ENCODE results near the gene SEMA3C.

SEMA3C gene

GRCh38 chr7:80883154-80884025 is 35.5 kb downstream of the SEMA3C start:
- Mint-ChIP-seq H3K4me1 (ENCODE audit: low read depth) (peaks cover 3% of the 10 kb centered on the region), H3K27me3 (no peaks in the 10 kb centered on the region)

GRCh38 chr7:80882213-80882801 is 36.5 kb downstream of the SEMA3C start:
- Mint-ChIP-seq H3K27ac (no peak overlapping the region), H3K27me3 (no peaks in the 10 kb centered on the region), H3K4me3 (no peak overlapping the region)

More at GRCh38 chr7:80883154-80884025, 35.5 kb downstream of the SEMA3C start:
- Mint-ChIP-seq H3K9me3 (no peaks in the 10 kb centered on the region), H3K36me3 (ENCODE audit: low read depth) (no peaks in the 10 kb centered on the region), H3K4me3 (no peak overlapping the region), H3K27ac (no peak overlapping the region)

GRCh38 chr7:80881351-80881900 is 37.4 kb downstream of the SEMA3C start:
- H3K36me3 Mint-ChIP-seq (ENCODE audit: low read depth): no peaks in the 10 kb centered on the region
- H3K27ac Mint-ChIP-seq: no peak overlapping the region
- no peak overlapping the region for H3K4me3 Mint-ChIP-seq
- H3K27me3 Mint-ChIP-seq: no peaks in the 10 kb centered on the region
- no peaks in the 10 kb centered on the region for H3K9me3 Mint-ChIP-seq
- peaks cover 3% of the 10 kb centered on the region for H3K4me1 Mint-ChIP-seq (ENCODE audit: low read depth)

More at GRCh38 chr7:80882213-80882801, 36.5 kb downstream of the SEMA3C start:
- peaks cover 3% of the 10 kb centered on the region for H3K4me1 Mint-ChIP-seq (ENCODE audit: low read depth)
- no peaks in the 10 kb centered on the region for H3K9me3 Mint-ChIP-seq
- no peaks in the 10 kb centered on the region for H3K36me3 Mint-ChIP-seq (ENCODE audit: low read depth)

GRCh38 chr7:80879849-80880248 is 39.0 kb downstream of the SEMA3C start:
- Mint-ChIP-seq H3K27me3 (no peaks in the 10 kb centered on the region), H3K4me1 (ENCODE audit: low read depth) (peaks cover 3% of the 10 kb centered on the region), H3K9me3 (no peaks in the 10 kb centered on the region), H3K4me3 (no peak overlapping the region), H3K27ac (no peak overlapping the region), H3K36me3 (ENCODE audit: low read depth) (no peaks in the 10 kb centered on the region)

GRCh38 chr7:80876894-80877414 is 41.9 kb downstream of the SEMA3C start:
- Mint-ChIP-seq H3K27ac (no peak overlapping the region), H3K27me3 (no peaks in the 10 kb centered on the region), H3K9me3 (no peaks in the 10 kb centered on the region)

GRCh38 chr7:80875537-80876120 is 43.2 kb downstream of the SEMA3C start:
- Mint-ChIP-seq H3K27ac (no peak overlapping the region), H3K27me3 (no peaks in the 10 kb centered on the region), H3K9me3 (no peaks in the 10 kb centered on the region), H3K4me3 (no peak overlapping the region), H3K36me3 (ENCODE audit: low read depth) (no peaks in the 10 kb centered on the region), H3K4me1 (ENCODE audit: low read depth) (no peaks in the 10 kb centered on the region)

More at GRCh38 chr7:80876894-80877414, 41.9 kb downstream of the SEMA3C start:
- H3K36me3 Mint-ChIP-seq (ENCODE audit: low read depth): no peaks in the 10 kb centered on the region
- H3K4me1 Mint-ChIP-seq (ENCODE audit: low read depth): no peaks in the 10 kb centered on the region
- H3K4me3 Mint-ChIP-seq: no peak overlapping the region

GRCh38 chr7:80873140-80873539 is 45.7 kb downstream of the SEMA3C start:
- no peaks in the 10 kb centered on the region for H3K27me3 Mint-ChIP-seq
- H3K4me1 Mint-ChIP-seq (ENCODE audit: low read depth): no peaks in the 10 kb centered on the region
- H3K36me3 Mint-ChIP-seq (ENCODE audit: low read depth): no peaks in the 10 kb centered on the region
- H3K9me3 Mint-ChIP-seq: no peaks in the 10 kb centered on the region
- H3K4me3 Mint-ChIP-seq: no peak overlapping the region
- no peak overlapping the region for H3K27ac Mint-ChIP-seq

GRCh38 chr7:80871228-80871627 is 47.6 kb downstream of the SEMA3C start:
- Mint-ChIP-seq H3K9me3 (no peaks in the 10 kb centered on the region), H3K36me3 (ENCODE audit: low read depth) (no peaks in the 10 kb centered on the region), H3K4me3 (no peak overlapping the region), H3K4me1 (ENCODE audit: low read depth) (no peaks in the 10 kb centered on the region), H3K27me3 (no peaks in the 10 kb centered on the region), H3K27ac (no peak overlapping the region)

GRCh38 chr7:80870813-80871212 is 48.0 kb downstream of the SEMA3C start:
- H3K9me3 Mint-ChIP-seq: no peaks in the 10 kb centered on the region
- no peaks in the 10 kb centered on the region for H3K36me3 Mint-ChIP-seq (ENCODE audit: low read depth)
- H3K27ac Mint-ChIP-seq: no peak overlapping the region
- H3K4me3 Mint-ChIP-seq: no peak overlapping the region
- no peaks in the 10 kb centered on the region for H3K27me3 Mint-ChIP-seq
- H3K4me1 Mint-ChIP-seq (ENCODE audit: low read depth): no peaks in the 10 kb centered on the region

GRCh38 chr7:80869821-80870751 is 48.8 kb downstream of the SEMA3C start:
- H3K4me3 Mint-ChIP-seq: no peak overlapping the region
- no peaks in the 10 kb centered on the region for H3K27me3 Mint-ChIP-seq
- H3K27ac Mint-ChIP-seq: no peak overlapping the region

GRCh38 chr7:80869106-80869784 is 49.6 kb downstream of the SEMA3C start:
- Mint-ChIP-seq H3K27me3 (no peaks in the 10 kb centered on the region), H3K27ac (no peak overlapping the region), H3K4me1 (ENCODE audit: low read depth) (no peaks in the 10 kb centered on the region), H3K36me3 (ENCODE audit: low read depth) (no peaks in the 10 kb centered on the region), H3K9me3 (no peaks in the 10 kb centered on the region), H3K4me3 (no peak overlapping the region)

More at GRCh38 chr7:80869821-80870751, 48.8 kb downstream of the SEMA3C start:
- Mint-ChIP-seq H3K36me3 (ENCODE audit: low read depth) (no peaks in the 10 kb centered on the region), H3K9me3 (no peaks in the 10 kb centered on the region), H3K4me1 (ENCODE audit: low read depth) (no peaks in the 10 kb centered on the region)

GRCh38 chr7:80868566-80868965 is 50.3 kb downstream of the SEMA3C start:
- H3K27me3 Mint-ChIP-seq: no peaks in the 10 kb centered on the region
- no peaks in the 10 kb centered on the region for H3K36me3 Mint-ChIP-seq (ENCODE audit: low read depth)
- H3K4me1 Mint-ChIP-seq (ENCODE audit: low read depth): no peaks in the 10 kb centered on the region
- no peaks in the 10 kb centered on the region for H3K9me3 Mint-ChIP-seq
- no peak overlapping the region for H3K4me3 Mint-ChIP-seq
- H3K27ac Mint-ChIP-seq: no peak overlapping the region

GRCh38 chr7:80860554-80860953 is 58.3 kb downstream of the SEMA3C start:
- Mint-ChIP-seq H3K27me3 (no peaks in the 10 kb centered on the region), H3K27ac (no peak overlapping the region), H3K4me3 (no peak overlapping the region), H3K36me3 (ENCODE audit: low read depth) (no peaks in the 10 kb centered on the region), H3K4me1 (ENCODE audit: low read depth) (no peaks in the 10 kb centered on the region), H3K9me3 (no peaks in the 10 kb centered on the region)

All from stimulated activated naive CD8-positive, alpha-beta T cell treated with anti-CD3 and anti-CD28 coated beads, Interleukin-15, Interleukin-2, amounts not matched to agents 100 ng/mL and 50 ng/mL, for 24 hours (primary cell).